ENCODE results near the gene PARD6A.

PARD6A gene

DNA sequence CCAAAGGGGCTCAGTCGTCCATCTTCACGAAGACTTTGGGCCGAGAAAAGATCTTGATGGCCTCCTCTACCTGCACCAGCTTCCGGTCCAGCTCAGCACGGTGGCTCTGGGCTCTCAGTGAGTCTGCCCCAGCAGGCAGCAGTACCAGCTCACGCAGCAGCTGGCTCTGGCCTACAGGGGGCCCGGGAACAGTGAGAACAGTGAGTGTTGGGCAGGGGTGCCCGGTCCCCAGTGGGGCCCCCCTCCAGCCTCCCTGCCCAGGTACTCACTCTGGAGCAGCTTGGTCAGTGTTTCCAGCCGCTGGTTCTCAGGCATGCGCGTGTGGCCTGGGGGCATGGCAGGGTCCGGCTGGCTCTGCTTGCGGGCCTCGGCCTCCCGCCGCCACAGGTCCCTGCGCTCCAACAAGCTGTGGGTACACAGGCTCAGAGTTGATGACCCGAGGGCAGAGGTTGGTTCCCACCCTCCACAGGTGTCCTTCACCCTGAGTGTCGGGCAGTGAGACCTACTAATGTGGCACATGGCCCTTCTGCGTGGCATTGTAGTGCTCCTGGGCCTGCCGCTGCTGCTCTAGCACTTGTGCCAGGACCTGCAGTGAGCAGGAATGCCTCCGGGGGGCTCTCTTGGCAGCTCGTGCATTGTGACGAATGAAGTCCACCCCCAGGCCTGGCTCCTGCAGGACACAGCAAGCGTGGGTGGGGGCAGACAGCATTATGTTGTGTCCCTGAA lies 2.6 kb downstream of the PARD6A start:
- DNase-seq (ENCODE audit: insufficient read length) (no peak), FAIRE-seq (no peak)
- no peak for TF ChIP-seq TAF1 (IDR thresholded peaks at IDR 0.05; ENCODE audit: borderline replicate concordance, low read depth, low read length)
- no peak for TF ChIP-seq POLR2AphosphoS5 (IDR thresholded peaks at IDR 0.05; ENCODE audit: low read depth, low read length)
- no peak for TF ChIP-seq POLR2A (IDR thresholded peaks at IDR 0.05; ENCODE audit: low read depth, low read length)

DNA sequence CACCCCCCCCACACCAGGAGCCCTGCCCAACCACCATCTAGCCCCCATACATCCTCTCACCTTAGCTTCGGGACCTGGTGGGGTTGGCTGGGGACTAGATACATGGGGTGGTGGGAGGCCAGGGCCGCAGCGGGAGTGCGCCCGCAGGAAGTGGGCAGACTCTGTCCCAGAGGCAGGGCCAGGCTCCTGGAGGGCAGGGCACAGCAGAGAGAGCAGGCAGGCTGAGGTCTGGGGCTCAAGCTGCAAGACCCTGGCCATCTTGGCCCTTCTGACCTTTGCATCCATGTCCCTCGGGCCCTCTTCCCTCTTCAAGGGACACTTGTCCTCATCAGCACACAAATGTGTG lies 3.1 kb downstream of the PARD6A start:
- DNase-seq (ENCODE audit: insufficient read length) (no peak), FAIRE-seq (no peak)
- TF ChIP-seq POLR2A (IDR thresholded peaks at IDR 0.05; ENCODE audit: low read depth, low read length): no peak
- no peak for TF ChIP-seq POLR2AphosphoS5 (IDR thresholded peaks at IDR 0.05; ENCODE audit: low read depth, low read length)
- TF ChIP-seq TAF1 (IDR thresholded peaks at IDR 0.05; ENCODE audit: borderline replicate concordance, low read depth, low read length): no peak

DNA sequence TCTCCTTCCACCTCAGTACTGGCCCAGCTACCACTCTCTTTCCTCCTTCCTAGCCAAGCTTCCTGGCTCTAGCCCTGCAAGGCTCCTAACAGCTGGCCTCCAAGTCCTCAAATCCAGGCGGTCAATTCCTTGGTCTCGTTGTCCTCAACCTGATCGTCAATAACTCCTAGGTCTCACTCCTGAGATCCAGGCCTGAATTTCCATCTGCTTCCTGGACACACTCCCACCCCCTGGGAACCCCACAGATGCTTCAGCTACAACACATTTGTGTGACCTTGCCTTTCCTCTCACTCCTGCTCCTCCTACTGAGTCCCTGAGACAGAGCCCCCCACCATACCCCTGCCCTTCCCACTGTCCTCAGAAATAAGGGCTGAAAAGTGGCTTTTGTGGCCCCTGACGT lies 3.5 kb downstream of the PARD6A start:
- DNase-seq (ENCODE audit: insufficient read length): no peak
- no peak for FAIRE-seq
- no peak for TF ChIP-seq TAF1 (IDR thresholded peaks at IDR 0.05; ENCODE audit: borderline replicate concordance, low read depth, low read length)
- no peak for TF ChIP-seq POLR2AphosphoS5 (IDR thresholded peaks at IDR 0.05; ENCODE audit: low read depth, low read length)
- no peak for TF ChIP-seq POLR2A (IDR thresholded peaks at IDR 0.05; ENCODE audit: low read depth, low read length)

DNA sequence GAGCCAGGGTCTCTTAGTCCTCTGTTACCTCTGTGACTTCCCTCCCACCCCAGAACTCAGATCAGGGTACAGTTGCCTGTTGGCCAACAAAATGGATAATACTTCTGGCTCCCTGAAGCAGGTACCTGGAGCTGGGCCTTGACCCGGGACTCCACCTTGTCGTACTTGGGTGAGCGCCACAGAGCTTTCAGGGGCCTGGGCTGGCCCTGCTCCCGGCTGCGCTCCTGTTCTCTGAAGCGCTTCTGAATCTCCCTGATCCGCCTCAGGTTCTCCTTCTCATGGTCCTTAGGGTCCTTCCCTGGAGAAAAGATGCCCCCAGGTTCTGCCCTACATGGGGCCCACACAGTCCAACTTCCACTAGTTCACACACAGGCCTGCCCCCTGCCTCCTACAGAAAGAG lies 4.1 kb downstream of the PARD6A start:
- DNase-seq (ENCODE audit: insufficient read length) (no peak), FAIRE-seq (no peak)
- no peak for TF ChIP-seq TAF1 (IDR thresholded peaks at IDR 0.05; ENCODE audit: borderline replicate concordance, low read depth, low read length)
- no peak for TF ChIP-seq POLR2A (IDR thresholded peaks at IDR 0.05; ENCODE audit: low read depth, low read length)
- TF ChIP-seq POLR2AphosphoS5 (IDR thresholded peaks at IDR 0.05; ENCODE audit: low read depth, low read length): no peak

DNA sequence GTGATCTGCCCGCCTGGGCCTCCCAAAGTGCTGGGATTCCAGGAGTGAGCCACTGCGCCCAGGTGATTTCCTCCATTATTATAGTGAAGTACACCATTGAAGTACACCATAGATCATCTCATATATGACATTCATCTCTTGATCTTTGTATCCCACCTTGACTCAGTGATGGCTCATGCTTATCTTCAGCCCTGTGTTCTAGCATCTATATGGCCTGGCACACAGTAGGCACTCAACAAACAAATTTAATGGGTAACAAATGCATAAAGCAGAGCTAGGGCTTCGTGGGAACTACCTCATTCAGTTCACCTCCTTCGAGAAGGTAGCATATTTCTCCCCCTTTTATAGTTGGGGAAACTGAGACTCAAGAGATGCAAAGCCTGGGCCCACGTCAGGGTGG lies 4.8 kb downstream of the PARD6A start:
- TF ChIP-seq TAF1 (IDR thresholded peaks at IDR 0.05; ENCODE audit: borderline replicate concordance, low read depth, low read length) (no peak), POLR2A (IDR thresholded peaks at IDR 0.05; ENCODE audit: low read depth, low read length) (no peak), POLR2AphosphoS5 (IDR thresholded peaks at IDR 0.05; ENCODE audit: low read depth, low read length) (no peak)
- FAIRE-seq: peak; percentile 17
- no peak for DNase-seq (ENCODE audit: insufficient read length)

DNA sequence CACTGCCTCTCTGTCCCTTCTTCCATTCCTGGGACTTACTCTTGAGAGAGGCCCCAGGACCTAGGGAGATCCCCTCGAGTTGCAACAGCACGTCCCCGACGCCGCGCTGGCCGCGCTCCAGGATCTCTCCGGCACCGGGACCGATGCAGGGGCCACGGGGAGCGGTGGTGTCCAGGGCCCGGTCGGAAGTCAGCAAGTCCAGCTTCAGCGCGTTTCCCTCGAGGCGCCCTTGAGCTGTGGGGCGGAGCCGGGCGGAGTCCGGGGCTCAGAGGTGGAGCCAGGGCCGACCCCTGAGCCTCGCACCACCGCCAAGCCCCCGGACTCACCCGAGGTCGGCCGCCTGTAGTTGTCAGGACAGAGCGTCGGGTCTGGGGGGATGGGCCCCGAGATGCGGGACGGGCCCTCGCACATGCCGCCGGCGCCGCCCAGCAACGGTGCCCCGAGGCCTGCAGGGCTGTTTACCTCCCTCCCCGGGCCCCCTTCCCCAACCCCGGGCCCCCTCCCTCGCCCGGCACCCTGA lies 5.3 kb downstream of the PARD6A start:
- DNase-seq (ENCODE audit: insufficient read length) (no peak), FAIRE-seq (peak; percentile 33)
- TF ChIP-seq TAF1 (IDR thresholded peaks at IDR 0.05; ENCODE audit: borderline replicate concordance, low read depth, low read length) (no peak), POLR2A (IDR thresholded peaks at IDR 0.05; ENCODE audit: low read depth, low read length) (no peak), POLR2AphosphoS5 (IDR thresholded peaks at IDR 0.05; ENCODE audit: low read depth, low read length) (no peak)

DNA sequence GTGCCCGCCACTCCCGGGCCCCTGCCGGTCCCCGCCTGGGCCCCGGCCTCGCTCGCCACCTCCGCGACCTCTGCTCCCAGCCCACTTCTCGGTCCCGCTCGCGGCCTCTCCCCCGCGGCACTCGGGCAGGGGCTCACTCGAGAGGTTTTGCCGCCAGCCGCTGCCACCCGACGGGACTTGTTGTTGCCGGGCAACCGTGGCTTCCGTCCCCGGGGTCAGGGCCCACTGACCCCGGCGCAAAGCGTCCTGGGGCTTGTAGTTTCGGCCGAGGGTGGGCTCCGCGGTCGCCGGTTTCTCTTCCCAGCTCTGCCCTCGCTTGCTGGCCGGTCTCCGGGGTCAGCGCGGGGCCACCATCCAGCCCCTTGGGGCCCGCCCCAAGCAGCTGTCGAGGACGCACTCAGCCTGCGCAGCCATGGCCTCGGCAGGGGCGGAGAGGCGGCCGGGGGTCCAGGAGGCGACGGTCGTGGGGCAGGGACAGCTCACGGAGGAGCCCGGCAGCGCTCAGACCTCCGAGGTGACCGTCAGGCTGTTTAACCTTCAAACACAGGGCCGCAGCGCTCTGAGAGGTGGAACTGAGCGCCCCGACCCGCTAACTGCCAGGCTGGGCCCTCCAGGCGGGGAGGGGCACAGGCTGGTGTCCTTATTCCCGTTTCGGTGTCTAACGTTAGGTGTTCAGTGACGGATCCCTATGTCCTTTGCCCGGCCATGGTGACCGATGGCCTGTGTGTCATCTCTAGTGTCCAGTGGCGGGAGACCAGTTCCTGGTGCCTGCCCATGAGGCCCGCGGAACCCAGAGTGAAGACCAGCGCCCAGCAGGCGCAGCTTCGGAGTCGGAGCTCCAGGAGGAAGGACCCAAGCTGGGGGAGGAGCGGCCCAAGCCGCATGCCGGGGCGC lies 6.0 kb downstream of the PARD6A start, which contains the start of the genes C16orf86 and ENKD1:
C16orf86 (plus strand) TSS at position 256 of the 894 bp plus-strand sequence; CDS start at position 413, 157 bp downstream.
ENKD1 (minus strand) TSS at position 192 of the 894 bp plus-strand sequence. CDS start 308 bp downstream, outside the sequence.
- TF ChIP-seq POLR2A (IDR thresholded peaks at IDR 0.05; ENCODE audit: low read depth, low read length): no peak
- TF ChIP-seq POLR2AphosphoS5 (IDR thresholded peaks at IDR 0.05; ENCODE audit: low read depth, low read length): no peak
- no peak for TF ChIP-seq TAF1 (IDR thresholded peaks at IDR 0.05; ENCODE audit: borderline replicate concordance, low read depth, low read length)
- peak; percentile 98 for DNase-seq (ENCODE audit: insufficient read length)
- peak; percentile 89 for FAIRE-seq

DNA sequence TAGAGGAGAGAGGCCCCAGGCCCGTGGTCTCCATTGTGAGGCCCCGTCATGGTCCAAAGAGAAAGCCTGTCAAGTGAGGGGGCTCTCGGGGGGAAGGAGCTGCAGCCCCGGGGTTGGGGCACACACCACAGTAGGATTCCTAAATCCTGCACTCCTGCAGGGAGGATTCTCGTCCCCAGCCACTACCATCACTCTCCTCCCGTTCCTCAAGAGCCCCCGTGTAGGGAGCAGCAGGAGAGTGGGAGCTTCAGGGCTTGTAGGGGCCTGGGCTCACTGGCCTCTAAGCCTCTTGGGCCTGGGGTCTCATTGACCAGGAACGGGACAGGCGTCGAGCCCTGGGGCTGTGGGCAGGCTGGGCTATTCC lies 6.7 kb downstream of the PARD6A start:
- no peak for FAIRE-seq
- TF ChIP-seq POLR2AphosphoS5 (IDR thresholded peaks at IDR 0.05; ENCODE audit: low read depth, low read length) (no peak), TAF1 (IDR thresholded peaks at IDR 0.05; ENCODE audit: borderline replicate concordance, low read depth, low read length) (no peak), POLR2A (IDR thresholded peaks at IDR 0.05; ENCODE audit: low read depth, low read length) (no peak)
- no peak for DNase-seq (ENCODE audit: insufficient read length)

DNA sequence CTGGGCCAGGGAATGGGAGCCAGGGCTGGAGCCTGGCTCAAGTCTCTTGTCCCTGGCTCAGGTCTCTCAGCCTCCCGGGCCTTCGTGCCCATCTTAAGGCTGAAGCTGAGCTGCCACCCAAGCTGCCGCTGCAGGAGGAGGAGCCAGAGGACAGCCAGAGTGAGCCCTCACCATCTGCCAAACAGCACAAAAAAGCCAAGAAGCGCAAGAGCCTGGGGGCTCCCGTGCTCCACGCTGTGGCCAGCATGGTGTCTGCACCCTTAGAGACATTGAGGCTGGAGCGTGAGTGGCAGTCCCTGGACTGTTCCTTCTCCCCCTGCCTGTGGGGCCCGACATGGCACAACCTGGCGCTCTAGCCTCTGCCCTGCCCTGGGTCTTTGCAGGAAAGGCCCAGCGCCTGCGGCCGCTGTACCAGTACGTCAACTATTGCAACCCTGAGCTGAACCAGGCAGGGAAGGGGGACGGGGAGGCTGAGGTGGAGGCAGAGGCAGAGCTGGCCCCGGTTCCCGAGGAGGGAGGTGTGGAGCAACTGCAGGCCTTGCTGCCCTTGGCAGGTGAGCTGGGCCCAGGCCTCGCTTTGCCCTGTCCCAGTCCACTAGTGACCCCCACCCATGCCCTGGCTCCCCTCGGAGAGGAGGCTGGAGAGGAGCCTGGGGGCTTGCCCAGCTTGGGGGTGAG lies 7.2 kb downstream of the PARD6A start:
- FAIRE-seq (peak; percentile 94), DNase-seq (ENCODE audit: insufficient read length) (peak; percentile 94)
- TF ChIP-seq POLR2A (IDR thresholded peaks at IDR 0.05; ENCODE audit: low read depth, low read length) (no peak), TAF1 (IDR thresholded peaks at IDR 0.05; ENCODE audit: borderline replicate concordance, low read depth, low read length) (no peak), POLR2AphosphoS5 (IDR thresholded peaks at IDR 0.05; ENCODE audit: low read depth, low read length) (no peak)

DNA sequence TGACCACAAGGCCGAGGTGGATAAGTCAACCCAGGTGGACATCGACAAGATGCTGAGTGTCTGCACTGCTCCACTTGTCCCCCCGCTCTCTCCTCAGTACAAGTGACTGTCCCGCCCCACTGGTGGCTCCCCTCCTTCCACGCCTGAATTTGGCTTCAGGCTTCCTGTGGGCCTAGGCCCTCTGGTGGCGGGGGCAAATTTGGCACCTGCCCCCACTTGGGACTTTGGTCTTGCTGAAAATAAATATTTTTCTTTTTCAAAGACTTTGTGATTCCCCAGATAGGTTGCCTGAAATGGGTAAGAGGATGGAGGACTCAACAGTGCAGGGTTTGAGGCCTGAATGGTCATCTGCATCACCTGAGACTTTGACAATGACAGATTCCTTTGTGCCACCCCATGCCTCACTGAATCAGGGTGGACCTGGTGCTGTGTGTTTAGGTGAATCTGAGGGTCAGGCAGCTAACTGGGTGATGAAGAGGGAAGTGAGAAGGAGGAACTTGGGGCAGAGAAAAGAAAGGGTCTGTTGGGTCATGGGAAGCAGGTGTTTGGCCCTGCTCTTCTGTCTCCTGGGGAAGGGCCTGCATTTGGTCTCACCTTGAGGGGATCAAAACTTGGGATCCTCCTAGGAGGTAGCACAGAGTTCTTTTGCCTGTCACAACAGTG lies 7.9 kb downstream of the PARD6A start:
- DNase-seq (ENCODE audit: insufficient read length) (no peak), FAIRE-seq (no peak)
- TF ChIP-seq POLR2AphosphoS5 (IDR thresholded peaks at IDR 0.05; ENCODE audit: low read depth, low read length) (no peak), TAF1 (IDR thresholded peaks at IDR 0.05; ENCODE audit: borderline replicate concordance, low read depth, low read length) (no peak), POLR2A (IDR thresholded peaks at IDR 0.05; ENCODE audit: low read depth, low read length) (no peak)

Measured in GM12892 (cell line).